HEK293T (cell line): Measurements from ENCODE around the gene FBP1.

Experiments
- ARNT ChIP-seq: fragments of 450-650 bp; IDR thresholded peaks from 2 replicates; pipeline ENCODE4 v1.6.1; 2017; ENCODE audit warnings: mild to moderate bottlenecking
- BHLHE40 ChIP-seq: fragments of 450-650 bp; IDR thresholded peaks from 2 replicates; pipeline ENCODE4 v1.6.1; 2016; ENCODE audit warnings: mild to moderate bottlenecking, moderate library complexity, borderline replicate concordance
- FOXA1 ChIP-seq: fragments of 450-650 bp; IDR thresholded peaks from 2 replicates; pipeline ENCODE4 v1.6.1; 2016; ENCODE audit warnings: mild to moderate bottlenecking
- FOXK2 ChIP-seq: fragments of 450-650 bp; IDR thresholded peaks from 2 replicates; pipeline ENCODE4 v1.6.1; 2016; ENCODE audit warnings: mild to moderate bottlenecking
- FOXM1 ChIP-seq: fragments of 450-650 bp; IDR thresholded peaks from 2 replicates; pipeline ENCODE4 v1.6.1; 2017; ENCODE audit warnings: mild to moderate bottlenecking, borderline replicate concordance
- HDGF ChIP-seq: fragments of 450-650 bp; IDR thresholded peaks from 2 replicates; pipeline ENCODE4 v1.6.1; 2017; ENCODE audit warnings: antibody characterized with exemption, borderline replicate concordance
- L3MBTL2 ChIP-seq: fragments of 450-650 bp; conservative IDR thresholded peaks from 2 replicates; pipeline ENCODE4 v1.6.1; 2016; ENCODE audit warnings: mild to moderate bottlenecking
- LEF1 ChIP-seq: fragments of 450-650 bp; IDR thresholded peaks from 2 replicates; pipeline ENCODE4 v1.6.1; 2017; ENCODE audit warnings: mild to moderate bottlenecking, borderline replicate concordance
- NFRKB ChIP-seq: fragments of 450-650 bp; IDR thresholded peaks from 2 replicates; pipeline ENCODE4 v1.6.1; 2016; ENCODE audit warnings: mild to moderate bottlenecking, moderate library complexity
- SP1 ChIP-seq: fragments of 450-650 bp; IDR thresholded peaks from 2 replicates; pipeline ENCODE4 v1.6.1; 2017
- SUZ12 ChIP-seq: fragments of 450-650 bp; IDR thresholded peaks from 2 replicates; pipeline ENCODE4 v1.6.1; 2016; ENCODE audit warnings: mild to moderate bottlenecking
- TF ChIP-seq, protein P1 (sequence below): fragments of 450-650 bp; IDR thresholded peaks from 2 replicates; pipeline ENCODE4 v1.6.1; 2016

- TF ChIP-seq FOXK2 (no peak), SUZ12 (no peak), ARNT (no peak), FOXA1 (no peak), L3MBTL2 (no peak), BHLHE40 (no peak), HDGF (no peak), SP1 (no peak), NFRKB (no peak), FOXM1 (no peak), LEF1 (no peak)
- TF ChIP-seq, protein P1, sequence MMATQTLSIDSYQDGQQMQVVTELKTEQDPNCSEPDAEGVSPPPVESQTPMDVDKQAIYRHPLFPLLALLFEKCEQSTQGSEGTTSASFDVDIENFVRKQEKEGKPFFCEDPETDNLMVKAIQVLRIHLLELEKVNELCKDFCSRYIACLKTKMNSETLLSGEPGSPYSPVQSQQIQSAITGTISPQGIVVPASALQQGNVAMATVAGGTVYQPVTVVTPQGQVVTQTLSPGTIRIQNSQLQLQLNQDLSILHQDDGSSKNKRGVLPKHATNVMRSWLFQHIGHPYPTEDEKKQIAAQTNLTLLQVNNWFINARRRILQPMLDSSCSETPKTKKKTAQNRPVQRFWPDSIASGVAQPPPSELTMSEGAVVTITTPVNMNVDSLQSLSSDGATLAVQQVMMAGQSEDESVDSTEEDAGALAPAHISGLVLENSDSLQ: no peak
These were observed 9.9 kb upstream of the FBP1 start for GRCh38 chr9:94649100-94649819.
